Mesendoderm (in vitro differentiated cells): ENCODE results near the gene HKDC1.

ENCODE experiments used
- DNase-seq: peaks from one replicate; pipeline ENCODE4 v3.0.0; 2013
- H2AK5ac ChIP-seq: 2 replicates; pipeline ENCODE4 v1.6.1; 2013; ENCODE audit warnings: low read length, inconsistent platforms
- H2BK120ac ChIP-seq: 2 replicates; pipeline ENCODE4 v1.6.1; 2013; ENCODE audit warnings: low read depth, mild to moderate bottlenecking, low read length, moderate library complexity, mixed read lengths
- H2BK15ac ChIP-seq: replicated peaks from 2 replicates; pipeline ENCODE4 v1.6.1; 2013; ENCODE audit warnings: low read depth, mild to moderate bottlenecking, moderate library complexity
- H2BK5ac ChIP-seq: 2 replicates; pipeline ENCODE4 v1.6.1; 2013; ENCODE audit warnings: low read length, inconsistent platforms
- H3K18ac ChIP-seq: 2 replicates; pipeline ENCODE4 v1.6.1; 2013; ENCODE audit warnings: mild to moderate bottlenecking, low read length, mixed read lengths
- H3K23ac ChIP-seq: one replicate; pipeline ENCODE4 v1.6.1; 2013; ENCODE audit warnings: low read length
- H3K27ac ChIP-seq: 2 replicates; pipeline ENCODE4 v1.5.1; 2013; ENCODE audit warnings: low read depth, mild to moderate bottlenecking, inconsistent platforms, low read length, moderate library complexity
- H3K27me3 ChIP-seq: 2 replicates; pipeline ENCODE4 v1.6.1; 2013; ENCODE audit warnings: low read length, control low read depth, mild to moderate bottlenecking, inconsistent platforms; ENCODE audit not compliant: insufficient read depth, poor library complexity
- H3K36me3 ChIP-seq: 2 replicates; pipeline ENCODE4 v1.6.1; 2013; ENCODE audit warnings: low read length, inconsistent platforms; ENCODE audit not compliant: control insufficient read depth, insufficient read depth
- H3K4ac ChIP-seq: one replicate; pipeline ENCODE4 v1.6.1; 2013; ENCODE audit warnings: low read depth, mild to moderate bottlenecking, low read length, moderate library complexity
- H3K4me1 ChIP-seq: 2 replicates; pipeline ENCODE4 v1.6.1; 2013; ENCODE audit warnings: low read depth, low read length, inconsistent platforms; ENCODE audit not compliant: control insufficient read depth
- H3K4me2 ChIP-seq: 2 replicates; pipeline ENCODE4 v1.6.1; 2013; ENCODE audit warnings: low read length
- H3K4me3 ChIP-seq: 2 replicates; pipeline ENCODE4 v1.5.1; 2013; ENCODE audit warnings: mild to moderate bottlenecking, low read length
- H3K56ac ChIP-seq: one replicate; pipeline ENCODE4 v1.6.1; 2013; ENCODE audit warnings: low read length
- H3K79me1 ChIP-seq: 2 replicates; pipeline ENCODE4 v1.6.1; 2013; ENCODE audit warnings: low read length, inconsistent platforms
- H3K79me2 ChIP-seq: 2 replicates; pipeline ENCODE4 v1.6.1; 2013; ENCODE audit warnings: mild to moderate bottlenecking, low read length; ENCODE audit not compliant: control insufficient read depth, insufficient read depth
- H3K9ac ChIP-seq: 2 replicates; pipeline ENCODE4 v1.6.1; 2013; ENCODE audit warnings: low read length, inconsistent platforms
- H4K5ac ChIP-seq: one replicate; pipeline ENCODE4 v1.6.1; 2013; ENCODE audit warnings: low read length
- H4K8ac ChIP-seq: one replicate; pipeline ENCODE4 v1.6.1; 2013; ENCODE audit warnings: low read depth, mild to moderate bottlenecking, control low read depth, low read length, moderate library complexity
- WGBS: extraction: QIAGEN DNeasy Blood & Tissue Kit; methylation state at CpG from one replicate; pipeline ENCODE4 v1.1.7; 2013; ENCODE audit warnings: low lambda C conversion rate, missing lambda C conversion rate; ENCODE audit not compliant: insufficient coverage; ENCODE audit errors: extremely low coverage; 5-methylcytosine and 5-hydroxymethylcytosine counted together

HKDC1 gene

GRCh38 chr10:69201045-69201444 lies 19.1 kb upstream of the HKDC1 start:
- Histone ChIP-seq H3K79me1 (no peaks in the 10 kb centered on the region), H3K18ac (no peak overlapping the region), H3K23ac (no peak overlapping the region), H3K27ac (no peak overlapping the region), H3K9ac (no peak overlapping the region), H3K56ac (no peak overlapping the region), H3K36me3 (peaks cover 2% of the 10 kb centered on the region), H3K27me3 (no peaks in the 10 kb centered on the region), H4K5ac (no peak overlapping the region), H2BK15ac (no peak overlapping the region), H3K4me2 (no peak overlapping the region), H2AK5ac (no peak overlapping the region), H2BK5ac (no peak overlapping the region), H3K4me1 (no peaks in the 10 kb centered on the region), H4K8ac (no peak overlapping the region), H3K4me3 (no peak overlapping the region), H3K4ac (no peak overlapping the region), H2BK120ac (no peak overlapping the region), H3K79me2 (no peaks in the 10 kb centered on the region)
- WGBS = no CpG with 5 or more reads among the region's 2 CpGs
- DNase-seq = no peak

GRCh38 chr10:69202332-69202731 lies 17.8 kb upstream of the HKDC1 start:
- no CpG with 5 or more reads among the region's 1 CpG for WGBS
- H3K27me3 ChIP-seq = no peaks in the 10 kb centered on the region
- DNase-seq = no peak
- H3K79me1 ChIP-seq = no peaks in the 10 kb centered on the region
- no peak overlapping the region for H3K4ac ChIP-seq
- no peak overlapping the region for H2BK5ac ChIP-seq
- H3K56ac ChIP-seq = no peak overlapping the region
- no peaks in the 10 kb centered on the region for H3K79me2 ChIP-seq
- H3K36me3 ChIP-seq = no peaks in the 10 kb centered on the region
- no peaks in the 10 kb centered on the region for H3K4me1 ChIP-seq
- no peak overlapping the region for H4K8ac ChIP-seq
- H2AK5ac ChIP-seq = no peak overlapping the region
- H3K27ac ChIP-seq = no peak overlapping the region
- H3K4me2 ChIP-seq = no peak overlapping the region
- H3K9ac ChIP-seq = no peak overlapping the region
- H2BK15ac ChIP-seq = no peak overlapping the region
- no peak overlapping the region for H3K4me3 ChIP-seq
- no peak overlapping the region for H4K5ac ChIP-seq
- H2BK120ac ChIP-seq = no peak overlapping the region
- H3K23ac ChIP-seq = no peak overlapping the region
- H3K18ac ChIP-seq = no peak overlapping the region

GRCh38 chr10:69208761-69209160 lies 11.4 kb upstream of the HKDC1 start:
- Histone ChIP-seq H3K36me3 (peaks cover 10% of the 10 kb centered on the region), H3K9ac (no peak overlapping the region), H3K23ac (no peak overlapping the region), H3K79me1 (no peaks in the 10 kb centered on the region), H3K27ac (no peak overlapping the region), H2BK120ac (no peak overlapping the region), H3K4ac (no peak overlapping the region), H3K79me2 (no peaks in the 10 kb centered on the region), H3K27me3 (no peaks in the 10 kb centered on the region), H2BK15ac (no peak overlapping the region), H4K5ac (no peak overlapping the region), H4K8ac (no peak overlapping the region), H3K56ac (no peak overlapping the region), H3K4me2 (no peak overlapping the region), H3K18ac (no peak overlapping the region), H3K4me3 (no peak overlapping the region), H2AK5ac (no peak overlapping the region), H2BK5ac (no peak overlapping the region), H3K4me1 (no peaks in the 10 kb centered on the region)
- no CpG with 5 or more reads among the region's 6 CpGs for WGBS
- DNase-seq = no peak

- H2BK120ac ChIP-seq = no peak overlapping the region
- H3K79me1 ChIP-seq = no peaks in the 10 kb centered on the region
- H3K18ac ChIP-seq = no peak overlapping the region
- no peak overlapping the region for H2BK15ac ChIP-seq
- H4K5ac ChIP-seq = no peak overlapping the region
- no peak for DNase-seq
- no peaks in the 10 kb centered on the region for H3K4me1 ChIP-seq
- H3K4ac ChIP-seq = no peak overlapping the region
- H3K56ac ChIP-seq = no peak overlapping the region
- no peaks in the 10 kb centered on the region for H3K79me2 ChIP-seq
- no peak overlapping the region for H3K9ac ChIP-seq
- H3K36me3 ChIP-seq = peaks cover 10% of the 10 kb centered on the region
- no CpG with 5 or more reads among the region's 3 CpGs for WGBS
- H3K4me3 ChIP-seq = no peak overlapping the region
- no peak overlapping the region for H3K23ac ChIP-seq
- H2BK5ac ChIP-seq = no peak overlapping the region
- H3K27me3 ChIP-seq = no peaks in the 10 kb centered on the region
- no peak overlapping the region for H2AK5ac ChIP-seq
- H4K8ac ChIP-seq = no peak overlapping the region
- no peak overlapping the region for H3K4me2 ChIP-seq
- no peak overlapping the region for H3K27ac ChIP-seq
Measured at GRCh38 chr10:69209787-69210484, 10.2 kb upstream of the HKDC1 start.

GRCh38 chr10:69211104-69211503 lies 9.0 kb upstream of the HKDC1 start:
- Histone ChIP-seq H3K23ac (no peak overlapping the region), H3K79me1 (no peaks in the 10 kb centered on the region), H3K27me3 (no peaks in the 10 kb centered on the region), H3K56ac (no peak overlapping the region), H3K27ac (no peak overlapping the region), H2BK5ac (no peak overlapping the region), H3K4me2 (no peak overlapping the region), H3K36me3 (peaks cover 10% of the 10 kb centered on the region), H4K5ac (no peak overlapping the region), H3K9ac (no peak overlapping the region), H2BK15ac (no peak overlapping the region), H2AK5ac (no peak overlapping the region), H3K4ac (no peak overlapping the region), H3K4me3 (no peak overlapping the region), H3K79me2 (no peaks in the 10 kb centered on the region), H4K8ac (no peak overlapping the region), H3K18ac (no peak overlapping the region), H3K4me1 (no peaks in the 10 kb centered on the region), H2BK120ac (no peak overlapping the region)
- DNase-seq = peak; percentile 68
- no CpG with 5 or more reads among the region's 2 CpGs for WGBS

- no CpG with 5 or more reads among the region's 3 CpGs for WGBS
Measured at GRCh38 chr10:69211524-69211923, 8.6 kb upstream of the HKDC1 start.

More at GRCh38 chr10:69211524-69211923, 8.6 kb upstream of the HKDC1 start:
- no peak overlapping the region for H4K5ac ChIP-seq
- H3K36me3 ChIP-seq = peaks cover 10% of the 10 kb centered on the region
- H2BK5ac ChIP-seq = no peak overlapping the region
- H3K27me3 ChIP-seq = no peaks in the 10 kb centered on the region
- no peak overlapping the region for H3K23ac ChIP-seq
- H3K79me2 ChIP-seq = no peaks in the 10 kb centered on the region
- DNase-seq = no peak
- H3K18ac ChIP-seq = no peak overlapping the region
- H3K4ac ChIP-seq = no peak overlapping the region
- H3K9ac ChIP-seq = no peak overlapping the region
- H2AK5ac ChIP-seq = no peak overlapping the region
- no peak overlapping the region for H3K4me2 ChIP-seq
- no peaks in the 10 kb centered on the region for H3K4me1 ChIP-seq
- H4K8ac ChIP-seq = no peak overlapping the region
- H3K27ac ChIP-seq = no peak overlapping the region
- H3K79me1 ChIP-seq = no peaks in the 10 kb centered on the region
- H2BK120ac ChIP-seq = no peak overlapping the region
- H3K4me3 ChIP-seq = no peak overlapping the region
- H3K56ac ChIP-seq = no peak overlapping the region
- no peak overlapping the region for H2BK15ac ChIP-seq
